ENCODE results near the gene KIF3A.

KIF3A gene

DNA sequence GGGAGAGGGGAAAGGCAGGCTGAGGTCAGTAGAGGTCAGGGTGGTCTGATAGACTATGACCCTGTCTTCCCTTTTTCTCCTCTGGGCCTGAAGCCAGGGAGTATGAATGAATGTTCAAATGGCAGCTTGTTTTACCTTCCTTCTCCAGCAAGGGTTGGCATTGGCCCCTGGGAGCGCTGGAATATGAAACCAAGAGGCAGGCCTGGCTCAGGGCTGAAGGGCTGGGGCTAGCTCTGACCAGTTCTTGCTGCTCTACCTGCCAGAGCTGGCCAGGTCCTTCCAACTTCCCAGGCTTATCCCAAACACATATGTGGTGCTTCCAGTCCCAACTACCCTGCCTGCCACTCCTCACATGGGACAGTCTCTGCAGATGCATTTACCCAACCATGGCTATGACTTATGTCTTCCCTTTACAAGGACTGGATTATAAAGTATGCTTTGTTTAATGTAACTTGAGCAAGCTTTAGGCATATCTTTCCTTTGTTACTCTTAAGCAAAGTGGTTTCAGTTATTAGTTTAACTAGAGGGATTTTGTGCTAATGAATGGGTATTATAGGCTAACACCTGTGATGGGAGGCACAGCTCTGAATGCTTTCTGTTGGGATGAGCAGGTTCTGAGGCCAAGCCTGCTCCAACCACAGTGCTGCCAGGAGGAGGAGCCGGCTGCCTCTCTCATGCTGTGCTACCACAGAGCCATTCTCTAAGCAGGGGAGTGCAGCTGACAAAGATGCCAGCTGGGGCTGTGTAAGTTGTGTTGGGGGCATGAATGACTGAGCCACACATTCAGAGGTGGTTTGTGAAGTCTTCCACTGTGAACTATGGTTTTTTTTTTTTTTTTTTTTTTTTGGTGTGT is 16.0 kb upstream of the KIF3A start:
- DNase-seq: no peak

DNA sequence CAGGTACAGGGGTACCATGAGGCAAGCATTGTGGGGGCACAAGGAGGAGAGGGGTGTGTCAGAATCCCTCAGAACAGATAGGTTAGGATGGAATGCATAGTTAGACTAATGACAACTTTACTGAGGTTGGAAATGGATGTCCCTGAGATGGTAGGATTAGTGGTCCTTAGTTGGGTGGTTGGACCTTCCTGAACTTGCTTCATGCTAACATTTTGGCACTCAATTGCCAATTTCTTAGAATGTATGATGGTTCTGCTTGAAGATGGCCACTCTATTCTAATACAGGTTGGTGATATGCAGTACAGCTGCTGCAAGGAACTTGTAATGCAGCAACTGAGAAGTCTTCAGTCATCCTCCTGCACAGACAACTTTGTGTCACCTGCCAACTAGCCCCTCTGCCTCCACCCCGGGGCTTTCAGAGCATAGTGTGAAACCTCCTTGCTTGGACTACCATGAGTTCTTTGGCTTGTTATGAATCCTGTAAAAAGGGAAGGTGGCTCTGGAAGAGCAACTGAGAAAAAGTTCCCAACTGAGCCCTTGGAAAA is 15.3 kb upstream of the KIF3A start:
- no peak for DNase-seq

DNA sequence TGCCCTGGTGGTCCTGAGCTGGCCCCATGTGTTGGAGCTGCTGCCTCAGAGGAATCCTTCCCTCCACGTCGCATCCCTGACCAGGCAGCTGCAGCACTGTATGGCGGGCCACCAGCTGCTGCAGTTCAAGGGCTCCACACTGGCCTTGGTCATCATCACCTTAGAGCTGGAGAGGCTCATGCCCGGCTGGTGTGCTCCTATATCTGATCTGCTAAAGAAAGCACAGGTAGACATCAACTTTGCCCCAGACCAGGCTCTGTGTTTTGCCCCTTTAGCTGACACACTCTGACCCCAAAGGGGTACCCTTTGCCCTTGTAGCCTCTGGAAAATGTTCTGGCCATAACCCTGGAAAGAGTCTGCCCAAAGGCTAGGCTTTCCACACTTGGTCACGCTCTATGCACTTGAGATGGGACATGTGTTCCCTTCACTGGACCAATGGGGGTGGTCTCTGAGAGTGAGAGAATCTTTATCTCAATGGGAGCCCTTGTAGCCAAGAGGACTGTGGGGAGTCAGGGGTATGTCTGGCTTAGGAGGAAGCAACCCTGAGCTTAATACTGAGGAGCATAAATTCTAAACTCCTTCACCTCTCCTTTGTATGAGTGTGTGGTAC is 14.7 kb upstream of the KIF3A start:
- DNase-seq: no peak

DNA sequence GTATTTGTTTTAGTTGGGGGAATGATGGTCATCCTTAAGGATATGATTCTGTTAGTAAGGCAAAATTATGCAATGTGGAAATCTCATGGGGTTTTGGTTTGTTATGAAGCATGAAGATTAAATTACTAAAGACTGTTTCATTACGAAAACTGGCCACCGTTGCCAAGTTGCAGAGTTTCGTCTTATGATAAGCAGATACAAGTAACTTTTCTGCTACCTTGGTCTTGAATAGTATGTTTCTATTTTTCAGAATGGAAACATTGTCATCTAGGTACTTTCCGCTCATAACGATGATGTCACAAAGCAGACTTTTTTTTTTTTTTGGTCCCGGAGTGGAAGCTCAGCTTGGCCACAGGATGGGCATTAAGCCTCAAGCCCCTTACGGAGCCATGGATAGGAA is 14.1 kb upstream of the KIF3A start:
- no peak for DNase-seq

DNA sequence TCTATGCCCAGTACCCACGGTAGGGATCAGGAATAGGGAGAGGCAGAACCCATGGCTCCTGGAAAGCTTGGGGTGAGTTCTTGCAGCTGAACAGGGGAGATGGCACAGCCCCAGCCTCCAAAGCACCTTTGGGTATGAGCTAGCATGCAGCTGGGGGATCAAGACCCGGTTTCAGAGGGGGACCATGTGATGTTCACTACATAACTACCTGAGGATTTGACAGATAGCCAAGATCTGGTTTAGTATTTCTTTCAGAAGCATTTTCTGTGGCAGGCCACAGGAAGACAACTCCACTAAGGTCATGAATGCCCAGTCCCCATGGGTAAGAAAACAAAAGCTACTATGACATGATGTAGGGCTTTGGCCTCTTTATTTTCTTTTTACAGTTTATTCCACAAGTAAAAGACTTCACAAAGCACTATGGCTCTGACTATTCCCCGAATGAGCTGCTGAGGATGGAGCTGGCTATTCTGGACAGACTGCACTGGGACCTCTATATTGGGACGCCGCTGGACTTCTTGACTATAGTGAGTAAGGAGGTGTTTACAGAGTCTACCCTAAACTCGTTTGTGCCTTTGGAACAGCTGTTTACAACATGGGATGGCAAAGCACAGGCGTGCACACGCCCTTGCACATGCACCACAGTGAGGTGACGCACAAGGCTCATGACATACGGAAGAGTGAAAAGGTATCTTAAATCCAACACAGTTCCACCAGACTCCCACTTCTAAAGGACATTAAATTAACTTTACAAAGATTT is 13.3 kb upstream of the KIF3A start:
- no peak for DNase-seq

DNA sequence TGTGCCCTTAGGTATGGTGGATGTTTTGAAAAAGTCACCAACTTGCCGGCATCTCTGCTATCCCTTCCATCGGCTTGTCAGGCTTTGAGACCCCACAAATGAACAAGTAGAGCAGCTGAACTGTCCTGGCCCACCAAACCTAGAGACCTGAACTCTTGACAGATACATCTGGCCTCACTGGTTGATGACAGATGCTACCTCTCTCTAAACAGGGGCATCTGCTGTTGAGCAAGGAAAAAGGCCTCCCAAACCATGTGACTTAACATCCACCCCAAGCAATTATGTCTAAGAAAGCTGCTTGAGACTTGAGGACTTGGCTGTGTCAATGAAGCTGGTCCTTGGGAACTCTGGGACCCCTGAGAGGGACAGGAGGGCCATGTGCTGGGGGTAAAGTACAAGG is 12.2 kb upstream of the KIF3A start:
- no peak for DNase-seq

DNA sequence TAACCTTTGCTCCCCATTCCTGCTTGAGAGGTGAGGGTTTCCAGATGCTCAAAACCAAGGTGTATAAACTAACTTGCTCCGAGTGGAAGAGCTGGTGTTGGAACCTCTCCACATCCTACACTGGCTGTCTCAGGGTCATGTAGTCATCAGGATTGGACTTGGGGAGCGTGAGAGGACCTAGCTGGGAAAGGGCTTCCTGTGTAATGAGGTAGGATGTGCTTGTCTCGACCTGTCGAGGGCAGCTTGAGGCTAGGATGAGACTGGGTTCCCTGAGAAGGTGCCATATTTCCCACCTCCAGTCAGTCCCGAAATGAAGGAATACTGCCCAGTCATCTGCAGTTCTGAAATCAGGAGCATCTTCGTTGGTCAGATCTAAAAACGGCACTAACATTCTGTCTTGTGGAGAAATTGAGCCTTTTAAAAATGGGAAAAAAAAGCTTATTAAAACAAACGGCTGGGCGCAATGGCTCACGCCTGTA is 11.2 kb upstream of the KIF3A start:
- DNase-seq: no peak

DNA sequence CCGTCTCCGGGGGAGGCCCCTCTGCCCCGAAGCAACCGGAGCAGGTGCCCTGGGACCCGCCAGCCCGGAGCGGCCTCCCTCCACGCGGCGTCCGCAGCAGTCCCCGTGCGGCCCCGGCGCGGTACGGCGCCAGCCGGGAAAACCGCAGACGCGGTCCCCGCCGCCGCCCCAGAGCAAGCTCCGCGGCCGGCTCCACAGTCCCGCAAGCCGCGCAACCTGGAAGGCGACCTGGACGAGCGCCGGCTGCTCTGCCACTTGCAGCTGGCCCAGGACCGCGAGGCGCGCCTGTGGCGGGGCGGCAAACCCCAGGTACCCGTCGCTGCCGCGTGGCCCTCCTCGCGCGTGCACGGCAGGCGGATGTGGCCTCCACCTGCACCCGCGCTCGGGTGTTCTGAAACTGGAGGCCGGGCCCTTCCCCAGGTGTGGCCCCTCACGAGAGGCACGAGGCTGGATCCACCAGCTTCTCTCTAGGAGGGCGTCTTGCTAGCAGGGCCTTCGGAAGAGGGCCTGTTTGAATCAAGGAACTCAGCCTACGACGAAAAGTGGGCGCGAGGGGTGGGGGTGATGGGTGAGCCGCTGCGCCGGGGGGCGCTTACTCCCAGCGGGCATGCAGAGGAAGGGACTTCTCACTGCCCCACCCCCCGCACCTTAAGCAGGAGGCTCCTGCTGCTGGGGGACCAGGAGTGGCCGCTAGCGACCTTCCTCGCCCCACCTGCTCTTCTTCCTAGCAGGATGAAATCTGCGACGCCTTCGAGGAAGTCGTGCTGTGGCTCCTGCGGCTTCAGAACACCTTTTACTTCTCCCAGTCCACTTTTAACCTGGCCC is 10.5 kb upstream of the KIF3A start:
- no peak for DNase-seq

DNA sequence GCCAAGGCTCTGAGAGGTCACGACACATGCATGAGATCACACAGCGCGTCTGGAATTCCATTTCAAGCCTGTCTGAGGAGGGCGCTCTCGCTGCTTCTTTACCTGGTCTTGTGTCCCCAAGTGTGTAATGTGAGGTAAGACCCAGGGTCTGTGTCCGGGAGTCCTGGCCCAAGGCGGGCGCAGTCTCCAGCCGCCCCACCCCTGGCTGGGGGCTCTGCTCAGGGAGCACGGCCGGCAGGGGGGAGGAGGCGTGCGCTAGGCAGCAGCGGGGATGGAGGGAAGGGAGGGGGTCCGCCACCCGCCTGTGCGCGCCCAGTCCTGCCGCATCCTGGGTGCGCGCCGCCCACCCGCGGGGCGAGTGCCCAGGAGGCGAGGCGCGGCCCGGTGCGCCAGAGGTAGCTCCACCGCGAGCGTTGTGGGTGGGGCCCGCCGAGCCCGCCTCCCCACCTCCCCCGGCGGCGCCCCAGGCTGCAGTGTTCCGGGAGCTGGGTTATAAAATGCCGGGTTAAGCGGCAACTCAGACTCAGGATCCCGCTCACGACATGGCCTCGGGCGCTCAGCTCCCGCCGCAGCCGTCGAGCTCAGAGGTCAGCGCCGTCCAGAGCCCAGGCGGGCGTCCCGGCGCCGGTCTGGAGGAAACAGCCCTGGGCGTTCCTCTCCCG is 9.7 kb upstream of the KIF3A start, which contains the start of gene CCNI2:
TSS of gene CCNI2 (plus strand) at position 473 of the 662 bp plus-strand sequence. CDS start at position 543, 70 bp downstream.
- no peak for DNase-seq

DNA sequence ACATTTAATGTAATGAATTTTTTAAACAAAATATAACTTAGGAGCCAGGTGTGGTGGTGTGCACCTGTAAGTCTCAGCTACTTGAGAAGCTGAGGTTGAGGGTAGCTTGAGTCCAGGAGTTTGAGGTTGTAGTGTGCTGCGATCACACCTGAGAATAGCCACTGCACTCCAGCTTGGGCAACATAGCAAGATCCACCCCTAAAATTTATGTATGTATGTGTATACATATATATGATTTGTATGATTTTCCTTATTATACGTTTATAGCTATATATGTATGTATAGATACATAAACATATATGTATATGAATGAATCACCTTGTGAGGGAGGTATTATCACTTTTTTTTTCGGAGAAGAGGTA is 9.2 kb upstream of the KIF3A start:
- no peak for DNase-seq

DNA sequence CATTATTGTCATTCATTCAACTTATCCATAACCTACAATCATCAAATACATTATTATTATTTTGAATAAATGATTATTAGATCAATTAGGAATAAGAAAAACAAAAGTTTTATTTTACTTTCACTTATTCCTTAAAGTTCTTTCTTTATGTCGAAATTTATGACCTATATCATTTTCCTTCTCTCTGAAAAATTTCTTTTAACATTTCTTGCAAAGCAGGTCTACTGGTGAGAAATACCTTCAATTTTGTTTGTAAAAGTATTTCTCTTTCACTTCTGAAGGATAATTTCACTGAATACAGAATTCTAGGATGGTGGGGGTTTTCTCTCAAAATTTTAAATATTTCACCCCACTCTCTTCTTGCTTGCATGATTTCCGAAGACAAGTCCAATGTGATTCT is 7.3 kb upstream of the KIF3A start:
- no peak for DNase-seq

DNA sequence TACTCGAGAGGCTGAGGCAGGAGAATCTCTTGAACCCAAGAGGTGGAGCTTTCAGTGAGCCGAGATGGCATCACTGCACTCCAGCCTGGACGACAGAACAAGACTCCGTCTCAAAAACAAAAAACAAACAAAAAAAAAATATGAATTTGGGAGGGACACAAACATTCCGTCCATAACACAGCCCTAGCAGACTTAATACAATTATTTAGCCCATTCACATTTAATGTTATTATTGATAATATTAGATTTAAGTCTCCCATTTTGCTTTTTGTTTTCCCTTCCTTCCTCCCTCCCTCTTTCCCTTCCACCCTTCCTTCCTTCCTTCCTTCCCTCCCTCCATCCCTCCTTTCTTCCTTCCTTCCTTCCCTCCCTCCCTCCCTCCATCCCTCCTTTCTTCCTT is 5.3 kb upstream of the KIF3A start:
- no peak for DNase-seq

DNA sequence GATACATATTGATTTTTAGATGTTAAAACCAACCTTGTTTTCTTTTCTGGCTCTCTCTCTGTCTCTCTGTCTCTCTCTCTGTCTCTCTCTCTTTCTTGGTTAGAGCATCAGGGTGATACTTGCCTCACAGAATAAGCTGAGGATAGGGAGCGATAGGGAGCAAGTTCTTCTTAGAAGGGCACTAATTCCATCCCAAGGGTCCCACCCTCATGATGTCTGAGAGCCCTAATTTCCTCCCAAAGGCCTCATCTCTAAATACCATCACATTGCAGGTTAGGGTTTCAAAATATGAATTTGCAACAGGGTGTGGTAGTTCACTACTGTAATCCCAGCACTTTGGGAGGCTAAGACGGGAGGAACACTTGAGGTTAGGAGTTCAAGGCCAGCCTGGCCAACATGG is 4.8 kb upstream of the KIF3A start:
- no peak for DNase-seq

DNA sequence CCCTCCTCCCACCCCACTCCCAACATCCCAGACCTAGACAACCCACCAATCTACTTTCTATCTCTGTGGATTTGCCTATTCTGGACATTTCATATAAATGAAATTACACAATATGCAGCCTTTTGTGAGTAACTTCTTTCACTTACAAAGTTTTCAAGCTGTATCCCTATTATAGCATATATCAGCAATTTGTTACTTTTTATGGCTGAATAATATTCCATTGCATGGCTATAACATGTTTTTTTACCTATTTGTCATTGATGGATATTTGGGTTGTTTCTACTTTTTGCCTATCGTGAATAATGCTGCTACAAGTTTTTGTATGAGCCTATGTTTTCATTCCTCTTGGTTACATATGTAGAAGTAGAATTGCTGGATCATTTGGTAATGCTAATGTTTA is 1.9 kb upstream of the KIF3A start:
- DNase-seq: no peak

DNA sequence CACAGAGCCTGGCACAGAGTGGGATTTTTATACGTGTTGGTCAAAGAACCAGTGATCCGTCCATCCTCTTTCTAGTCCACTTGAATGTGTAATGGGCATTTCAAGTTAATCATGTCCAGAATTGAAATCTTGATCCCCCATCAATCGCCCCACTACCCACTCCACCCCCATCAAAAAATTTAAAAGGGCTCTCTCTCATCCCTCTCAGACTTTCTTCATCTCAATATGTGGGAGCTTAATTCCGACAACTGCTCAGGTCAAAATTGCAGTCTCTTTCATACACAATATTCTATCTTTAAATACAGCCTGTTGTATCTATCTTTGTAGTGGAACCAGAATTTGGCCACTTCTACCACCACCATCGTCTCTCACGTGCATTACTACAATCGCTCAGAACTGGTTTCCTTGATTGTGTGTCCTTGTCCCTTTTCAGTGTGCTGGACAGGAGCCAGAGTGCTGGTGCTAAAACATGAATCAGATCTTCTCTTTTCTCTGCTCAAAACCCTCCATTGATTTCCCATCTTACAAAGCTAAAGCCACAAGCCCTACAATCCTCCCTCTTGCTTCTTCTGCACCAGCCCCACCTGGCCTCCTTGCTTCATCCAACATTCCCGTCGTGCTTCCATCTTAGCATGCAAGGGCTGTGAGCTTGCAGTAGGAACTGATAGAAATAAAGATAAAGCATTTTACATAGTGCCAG is 786 bp upstream of the KIF3A start:
- DNase-seq: no peak

DNA sequence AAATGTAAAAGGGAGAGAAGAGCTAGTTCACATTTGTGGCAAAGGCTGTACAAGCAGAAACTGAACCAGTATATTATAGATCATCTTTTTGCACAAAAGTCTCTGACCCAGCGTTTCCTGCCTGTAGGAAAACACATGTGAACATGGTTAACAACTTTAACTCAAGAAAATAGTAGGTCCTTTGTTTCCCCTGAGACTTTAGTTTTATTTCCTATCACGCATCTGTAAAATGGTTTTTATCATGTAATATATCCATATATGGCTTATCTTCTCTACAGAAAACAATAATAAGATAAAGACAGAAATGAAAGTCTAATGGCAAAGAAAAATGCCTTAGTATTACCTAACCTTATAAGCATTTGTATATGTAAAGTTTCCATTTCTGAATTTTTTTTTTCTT is 2.7 kb downstream of the KIF3A start:
- DNase-seq: no peak

DNA sequence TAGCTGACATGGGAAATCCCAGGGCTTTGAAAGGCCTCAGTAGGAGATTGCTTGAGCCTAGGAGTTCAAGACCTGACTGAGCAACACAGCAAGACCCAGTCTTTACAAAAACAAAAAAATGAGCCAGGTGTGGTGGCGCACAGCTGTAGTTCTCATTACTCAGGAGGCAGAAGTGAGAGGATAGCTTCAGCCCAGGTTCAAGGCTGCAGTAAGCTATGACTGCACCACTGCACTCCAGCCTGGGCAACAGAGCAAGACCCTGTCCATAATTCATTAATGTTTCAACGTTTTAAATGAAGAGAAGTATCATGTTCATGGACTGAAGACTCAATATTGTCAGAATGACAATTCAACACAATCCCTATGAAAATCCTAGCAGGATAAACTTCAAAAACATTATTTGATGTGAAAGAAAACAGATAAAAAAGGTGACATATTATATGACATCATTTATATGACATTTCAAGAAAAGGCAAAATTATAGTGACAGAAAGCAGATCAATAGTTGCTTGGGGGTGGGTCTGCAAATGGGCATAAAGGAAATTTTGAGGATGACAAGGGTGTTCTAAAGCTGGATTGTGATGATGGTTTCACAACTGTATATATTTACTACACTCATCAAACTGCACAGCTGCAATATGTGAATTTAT is 3.7 kb downstream of the KIF3A start:
- DNase-seq: no peak

DNA sequence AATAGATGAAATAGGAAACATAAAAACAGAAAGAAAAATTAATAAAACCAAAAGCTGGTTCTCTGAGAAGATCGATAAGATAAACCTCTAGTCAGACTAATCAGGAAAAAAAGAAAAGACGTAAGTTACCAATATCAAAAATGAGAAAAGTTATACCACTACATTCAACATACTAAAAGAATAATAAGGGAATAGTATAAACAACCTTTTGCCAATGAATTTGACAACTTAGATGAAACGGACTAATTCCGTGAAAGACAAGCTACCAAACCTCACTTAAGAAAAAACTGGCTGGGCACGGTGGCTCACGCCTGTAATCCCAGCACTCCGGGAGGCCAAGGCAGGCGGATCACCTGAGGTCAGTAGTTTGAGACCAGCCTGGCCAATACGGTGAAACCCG is 7.5 kb downstream of the KIF3A start:
- DNase-seq: no peak

DNA sequence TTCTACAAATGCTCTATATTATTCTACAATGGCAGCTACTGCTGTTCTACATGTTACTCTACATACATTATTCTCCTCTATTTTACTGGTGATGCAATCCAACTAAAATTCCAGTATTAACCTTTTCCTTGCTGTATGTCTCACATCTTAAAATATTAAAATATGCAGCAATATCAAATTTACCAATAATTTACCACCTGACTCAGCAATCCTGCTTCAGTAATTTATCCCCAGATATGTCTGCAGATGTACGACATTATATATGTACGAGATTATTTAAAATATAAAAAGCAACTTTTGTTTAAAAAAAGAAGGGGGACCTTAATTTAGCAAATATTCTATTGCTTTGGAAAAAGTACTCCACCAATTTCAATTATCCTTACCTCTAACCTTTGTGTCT is 11.6 kb downstream of the KIF3A start:
- DNase-seq: no peak

DNA sequence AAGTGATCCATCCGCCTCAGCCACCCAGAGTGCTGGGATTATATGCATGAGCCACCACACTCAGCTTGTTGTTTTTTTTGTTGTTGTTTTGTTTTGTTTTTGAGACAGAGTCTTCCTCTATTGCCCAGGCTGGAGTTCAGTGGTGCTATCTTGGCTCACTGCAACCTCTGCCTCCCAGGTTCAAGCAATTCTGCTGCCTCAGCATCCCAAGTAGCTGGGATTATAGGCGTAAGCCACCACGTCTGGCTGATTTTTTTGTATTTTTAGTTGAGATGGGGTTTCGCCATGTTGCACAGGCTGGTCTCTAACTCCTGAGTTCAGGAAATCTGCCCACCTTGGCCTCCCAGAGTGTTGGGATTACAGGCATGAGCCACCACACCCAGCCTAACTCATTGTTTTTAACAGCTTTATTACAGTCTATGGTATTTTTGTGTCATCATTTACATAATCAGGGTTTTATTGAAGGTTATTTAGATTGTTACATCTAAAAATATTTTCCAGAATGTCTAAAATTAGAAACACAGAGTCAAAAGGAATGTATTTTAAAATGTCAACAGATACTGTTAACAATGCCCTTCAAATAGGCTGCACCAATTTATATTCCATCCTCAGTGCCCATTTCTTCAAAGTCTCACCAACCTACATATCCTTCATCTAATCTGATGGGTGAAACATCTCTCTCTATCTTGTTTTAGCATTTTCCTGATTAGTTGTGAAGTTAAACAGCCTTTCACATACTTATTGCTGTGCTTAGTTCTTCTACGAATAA is 18.6 kb downstream of the KIF3A start:
- no peak for DNase-seq

Data from NCI-H2171 (cell line).